Lower leg skin (tissue), 3 donors: ENCODE measurements around the gene PDK2.

Experiments used
- CTCF ChIP-seq, 3 donors: fragments of 450-650 bp; IDR thresholded peaks; one replicate each; pipeline ENCODE4 v1.5.1; 2016; ENCODE audit warnings: antibody characterized with exemption in 3 of 3, mild to moderate bottlenecking in 3 of 3, moderate library complexity in 2 of 3
- POLR2A ChIP-seq, 2 donors: fragments of 450-650 bp; IDR thresholded peaks; one replicate each; pipeline ENCODE4 v1.6.1; 2016 to 2017; ENCODE audit warnings: antibody characterized with exemption in 2 of 2, mild to moderate bottlenecking in 1 of 2, moderate library complexity in 1 of 2

- TF ChIP-seq CTCF (IDR thresholded peaks at IDR 0.05) (no peak), POLR2A (IDR thresholded peaks at IDR 0.05) (no peak)
These were observed at the start of gene PDK2 for GRCh38 chr17:50094753-50095619.
